Activated T-cell treated with anti-CD3 and anti-CD28 coated beads, Interleukin-2, amount 50 U/mL, for 24 hours (primary cell): ENCODE data around the gene TRAIP.

Source experiments
- DNase-seq: peaks from one replicate; pipeline ENCODE4 v3.0.0-alpha.2; 2020
- H3K27ac Mint-ChIP-seq: 2 replicates; pipeline ENCODE4 v1.8.0; 2020; ENCODE audit warnings: mild to moderate bottlenecking, mixed read lengths
- H3K27me3 Mint-ChIP-seq: 2 replicates; pipeline ENCODE4 v1.8.0; 2020; ENCODE audit warnings: mixed read lengths
- H3K36me3 Mint-ChIP-seq: 2 replicates; pipeline ENCODE4 v1.8.0; 2020; ENCODE audit warnings: low read depth, mixed read lengths
- H3K4me1 Mint-ChIP-seq: 2 replicates; pipeline ENCODE4 v1.8.0; 2020; ENCODE audit warnings: low read depth, mixed read lengths
- H3K4me3 Mint-ChIP-seq: 2 replicates; pipeline ENCODE4 v1.8.0; 2020; ENCODE audit warnings: mild to moderate bottlenecking, moderate library complexity, mixed read lengths
- H3K9me3 Mint-ChIP-seq: 2 replicates; pipeline ENCODE4 v1.8.0; 2020; ENCODE audit warnings: mixed read lengths

The TRAIP gene

DNA sequence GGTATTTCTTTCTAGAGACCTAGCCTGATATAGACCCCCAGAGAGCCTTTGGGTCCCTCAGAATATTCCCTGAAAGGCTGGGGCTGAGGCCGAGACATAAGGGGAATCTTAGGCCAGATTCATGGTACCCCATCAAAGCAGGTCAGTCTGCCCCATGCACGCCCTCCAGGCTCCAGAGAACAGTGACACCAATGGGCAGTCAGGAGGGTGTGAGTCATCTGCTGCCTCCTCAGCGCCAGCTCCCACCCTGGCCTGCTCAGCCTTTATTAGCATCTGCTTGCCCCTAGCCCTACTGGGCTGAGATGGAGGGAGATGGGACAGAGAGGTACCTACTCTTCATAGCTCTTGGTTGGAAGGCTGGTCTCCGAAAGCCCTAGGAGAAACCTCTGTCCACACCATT is 27.6 kb upstream of the TRAIP start:
- Mint-ChIP-seq H3K36me3 (no peaks in the 10 kb centered on the region), H3K9me3 (no peaks in the 10 kb centered on the region), H3K27ac (no peak overlapping the region), H3K4me3 (no peak overlapping the region), H3K27me3 (no peaks in the 10 kb centered on the region), H3K4me1 (no peaks in the 10 kb centered on the region)
- DNase-seq: no peak

DNA sequence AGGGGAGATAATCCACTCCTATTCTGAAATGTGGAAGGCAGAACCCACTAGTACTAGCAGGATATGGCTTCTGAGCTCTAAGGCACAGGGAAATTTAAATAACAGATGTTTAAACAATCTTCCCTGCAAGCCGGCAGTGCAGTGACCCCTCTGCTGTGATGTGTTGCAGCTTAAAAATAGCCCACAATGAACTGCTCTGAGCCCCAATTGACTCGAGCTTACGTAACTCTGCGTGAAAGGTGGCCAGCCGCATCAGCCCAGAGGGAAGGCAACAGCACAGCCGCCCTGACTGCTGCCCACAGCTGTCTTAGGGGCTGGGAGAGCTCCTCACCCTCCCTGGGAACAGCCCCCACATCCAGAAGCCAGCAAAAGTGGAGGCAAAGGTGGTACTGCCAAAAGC is 25.8 kb upstream of the TRAIP start:
- no peak for DNase-seq
- Mint-ChIP-seq H3K36me3 (no peaks in the 10 kb centered on the region), H3K27me3 (no peaks in the 10 kb centered on the region), H3K27ac (no peak overlapping the region), H3K4me3 (no peak overlapping the region), H3K4me1 (no peaks in the 10 kb centered on the region), H3K9me3 (no peaks in the 10 kb centered on the region)

DNA sequence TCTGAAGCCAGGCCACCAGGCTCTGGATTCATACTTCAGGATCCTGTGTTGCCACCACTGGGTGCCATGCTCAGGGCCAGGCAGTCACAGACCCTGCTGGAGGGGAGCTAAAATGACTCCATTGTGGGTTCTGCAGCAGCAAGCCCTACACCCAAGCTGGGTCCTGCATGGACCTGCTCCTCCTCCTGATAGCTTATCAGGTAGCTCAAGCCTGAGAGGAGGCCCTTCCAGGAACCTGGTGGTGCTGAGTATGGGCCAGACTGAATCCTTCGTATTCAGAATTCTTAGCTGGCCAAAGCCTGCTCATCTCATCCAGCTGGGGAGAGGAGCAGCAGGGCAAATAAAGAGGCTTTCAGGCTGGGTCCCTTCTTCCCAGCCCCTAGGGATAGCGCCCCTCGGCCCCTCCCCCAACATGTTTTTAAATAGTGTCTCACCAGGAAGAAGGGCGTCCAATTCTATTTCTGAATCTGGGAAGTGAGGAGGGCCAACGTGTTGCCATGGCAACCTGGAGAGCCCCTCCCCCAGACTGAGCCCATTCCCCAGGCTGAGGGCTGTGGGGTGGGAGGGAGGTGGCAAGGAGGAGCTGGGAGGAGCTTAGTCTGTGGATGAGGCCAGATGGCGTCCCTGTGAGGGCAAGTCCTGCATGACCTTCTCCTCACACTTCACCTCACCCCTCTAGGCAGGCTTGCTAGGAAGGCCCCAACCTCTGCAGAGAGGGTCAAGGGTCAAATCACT is 24.4 kb upstream of the TRAIP start:
- Mint-ChIP-seq H3K9me3 (no peaks in the 10 kb centered on the region), H3K27ac (no peak overlapping the region), H3K36me3 (no peaks in the 10 kb centered on the region), H3K4me3 (no peak overlapping the region), H3K4me1 (no peaks in the 10 kb centered on the region), H3K27me3 (no peaks in the 10 kb centered on the region)
- no peak for DNase-seq

DNA sequence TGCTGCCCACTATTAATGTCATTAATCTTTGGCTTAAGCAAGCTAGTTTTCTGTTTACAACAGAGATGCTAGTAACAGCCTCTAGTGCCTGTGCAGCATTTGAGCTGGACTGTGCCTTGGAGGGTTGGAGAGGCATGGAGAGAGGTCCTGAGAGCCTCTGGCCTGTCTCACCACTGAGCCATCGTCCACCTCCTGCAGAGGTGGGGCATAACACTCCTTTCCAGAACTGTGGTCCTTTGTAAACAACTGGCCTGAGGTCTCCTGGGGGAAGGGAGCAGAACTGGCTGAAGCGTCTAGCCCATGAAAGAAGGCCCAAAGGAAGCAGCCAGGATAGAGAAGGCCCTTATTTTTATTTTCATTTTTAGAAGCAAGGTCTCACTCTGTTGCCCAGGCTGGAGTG is 23.4 kb upstream of the TRAIP start:
- H3K27me3 Mint-ChIP-seq: no peaks in the 10 kb centered on the region
- H3K36me3 Mint-ChIP-seq: no peaks in the 10 kb centered on the region
- no peaks in the 10 kb centered on the region for H3K9me3 Mint-ChIP-seq
- H3K4me1 Mint-ChIP-seq: no peaks in the 10 kb centered on the region
- no peak for DNase-seq
- no peak overlapping the region for H3K4me3 Mint-ChIP-seq
- no peak overlapping the region for H3K27ac Mint-ChIP-seq

DNA sequence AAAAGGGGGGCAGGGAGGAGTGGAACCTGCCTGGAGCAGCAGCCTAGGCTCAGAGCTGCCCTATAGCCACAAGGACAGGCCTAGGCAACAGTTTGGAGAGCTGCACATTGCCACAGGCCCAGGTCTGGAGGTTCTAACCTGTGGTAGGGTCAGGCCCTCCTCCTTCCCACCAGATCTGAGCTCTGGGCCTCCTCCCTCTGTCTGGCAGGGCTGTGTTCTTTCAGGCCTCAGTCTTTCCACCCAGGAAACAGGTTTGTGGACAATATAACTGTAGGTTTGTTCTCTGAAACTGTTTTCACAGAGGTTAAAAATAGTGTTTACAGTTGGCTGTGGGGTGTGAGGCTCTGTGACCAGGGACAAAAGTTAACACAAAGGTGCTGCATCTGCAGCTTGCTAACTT is 22.3 kb upstream of the TRAIP start:
- H3K9me3 Mint-ChIP-seq: no peaks in the 10 kb centered on the region
- no peaks in the 10 kb centered on the region for H3K36me3 Mint-ChIP-seq
- H3K4me3 Mint-ChIP-seq: no peak overlapping the region
- H3K4me1 Mint-ChIP-seq: no peaks in the 10 kb centered on the region
- DNase-seq: no peak
- no peaks in the 10 kb centered on the region for H3K27me3 Mint-ChIP-seq
- no peak overlapping the region for H3K27ac Mint-ChIP-seq

DNA sequence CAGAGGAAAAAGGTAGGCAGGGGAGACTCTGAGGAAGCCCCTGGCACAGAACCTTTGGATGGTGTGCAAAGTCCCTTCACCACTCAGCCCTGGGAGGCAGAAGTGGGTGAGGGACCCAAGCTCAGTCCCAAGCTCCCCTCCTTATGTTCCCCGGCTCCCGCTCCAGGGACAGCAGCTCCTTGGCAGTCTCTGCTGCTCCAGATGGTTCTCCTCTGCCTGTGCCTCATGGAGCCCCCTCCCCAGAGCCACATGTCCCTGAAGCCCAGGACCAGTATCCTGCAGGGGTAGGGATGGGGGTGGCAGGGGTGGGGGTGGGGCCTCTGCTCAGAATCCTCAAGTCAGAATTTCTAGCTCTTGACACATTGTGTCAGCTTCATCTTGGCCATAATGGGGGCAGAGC is 21.4 kb upstream of the TRAIP start:
- no peaks in the 10 kb centered on the region for H3K9me3 Mint-ChIP-seq
- H3K27me3 Mint-ChIP-seq: no peaks in the 10 kb centered on the region
- peaks cover 4% of the 10 kb centered on the region for H3K4me1 Mint-ChIP-seq
- no peak overlapping the region for H3K27ac Mint-ChIP-seq
- H3K4me3 Mint-ChIP-seq: no peak overlapping the region
- DNase-seq: no peak
- H3K36me3 Mint-ChIP-seq: no peaks in the 10 kb centered on the region

DNA sequence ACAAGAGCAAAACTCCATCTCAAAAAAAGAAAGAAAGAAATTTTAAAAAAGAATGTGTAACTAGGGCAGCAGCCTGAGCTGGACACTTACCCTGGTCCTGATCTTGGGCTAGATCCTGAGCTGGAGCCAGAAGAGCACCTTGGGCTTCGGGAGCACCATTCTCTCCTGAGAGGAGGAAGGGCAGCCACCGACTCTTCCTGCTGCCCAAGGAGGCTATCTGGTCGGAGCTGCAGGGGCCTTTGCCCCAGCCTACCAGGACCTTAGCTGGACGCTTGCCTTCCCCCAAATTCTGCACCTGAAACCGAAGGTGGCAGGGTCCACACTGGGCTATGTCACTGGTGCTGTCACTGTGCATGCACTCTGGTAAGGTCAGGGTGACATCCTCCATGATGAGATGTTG is 20.2 kb upstream of the TRAIP start:
- Mint-ChIP-seq H3K4me1 (peaks cover 5% of the 10 kb centered on the region), H3K27me3 (peaks cover 1% of the 10 kb centered on the region), H3K9me3 (no peaks in the 10 kb centered on the region), H3K27ac (no peak overlapping the region), H3K36me3 (no peaks in the 10 kb centered on the region), H3K4me3 (no peak overlapping the region)
- DNase-seq: no peak

DNA sequence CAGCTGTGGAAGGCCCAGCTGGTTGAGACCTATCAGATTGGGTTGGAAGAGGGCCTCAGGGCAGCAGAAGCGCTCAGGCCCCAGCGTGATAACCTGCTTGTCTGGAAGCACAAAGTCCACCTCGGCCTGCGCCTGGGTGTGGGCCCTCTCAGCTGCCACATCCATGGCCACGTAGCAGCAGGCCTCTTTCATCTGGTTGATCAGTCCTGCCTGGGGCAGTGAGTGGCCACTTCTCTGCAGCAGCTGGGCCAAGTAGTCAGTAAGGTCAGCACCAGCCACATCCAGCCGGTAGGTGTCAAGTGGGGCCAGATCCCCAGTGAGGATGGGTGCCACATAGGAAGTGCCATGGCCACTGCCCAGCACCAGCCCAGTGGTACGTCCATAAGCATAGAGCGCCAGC is 17.3 kb upstream of the TRAIP start:
- Mint-ChIP-seq H3K4me1 (peaks cover 5% of the 10 kb centered on the region), H3K27ac (no peak overlapping the region), H3K27me3 (peaks cover 19% of the 10 kb centered on the region), H3K9me3 (no peaks in the 10 kb centered on the region), H3K4me3 (no peak overlapping the region), H3K36me3 (no peaks in the 10 kb centered on the region)
- no peak for DNase-seq

DNA sequence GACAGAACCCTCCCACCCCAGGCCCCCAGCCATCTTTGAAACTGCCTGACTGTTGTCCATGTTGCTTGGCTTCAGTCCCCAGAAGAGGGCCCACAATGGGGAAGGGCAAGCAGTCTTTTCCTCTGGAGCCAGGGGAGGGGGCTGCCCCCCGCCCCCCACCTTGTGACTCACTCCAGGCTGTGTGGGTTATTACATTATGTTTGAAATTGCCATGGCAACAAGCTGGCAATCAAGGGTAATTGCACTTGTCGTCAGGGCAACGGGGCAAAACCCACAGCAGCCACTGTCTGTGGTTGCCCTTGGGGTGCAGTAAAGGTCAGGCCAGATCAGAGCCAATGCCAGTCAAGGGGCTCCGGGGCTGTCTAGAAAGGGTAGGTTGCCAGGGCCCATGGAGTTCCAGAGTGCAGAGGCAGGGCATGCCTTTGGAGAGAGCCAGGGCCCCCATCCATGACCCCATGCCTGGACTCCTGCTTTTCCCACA is 16.5 kb upstream of the TRAIP start:
- no peak for DNase-seq
- Mint-ChIP-seq H3K9me3 (no peaks in the 10 kb centered on the region), H3K4me3 (no peak overlapping the region), H3K36me3 (no peaks in the 10 kb centered on the region), H3K27me3 (peaks cover 27% of the 10 kb centered on the region), H3K27ac (no peak overlapping the region), H3K4me1 (peaks cover 5% of the 10 kb centered on the region)

DNA sequence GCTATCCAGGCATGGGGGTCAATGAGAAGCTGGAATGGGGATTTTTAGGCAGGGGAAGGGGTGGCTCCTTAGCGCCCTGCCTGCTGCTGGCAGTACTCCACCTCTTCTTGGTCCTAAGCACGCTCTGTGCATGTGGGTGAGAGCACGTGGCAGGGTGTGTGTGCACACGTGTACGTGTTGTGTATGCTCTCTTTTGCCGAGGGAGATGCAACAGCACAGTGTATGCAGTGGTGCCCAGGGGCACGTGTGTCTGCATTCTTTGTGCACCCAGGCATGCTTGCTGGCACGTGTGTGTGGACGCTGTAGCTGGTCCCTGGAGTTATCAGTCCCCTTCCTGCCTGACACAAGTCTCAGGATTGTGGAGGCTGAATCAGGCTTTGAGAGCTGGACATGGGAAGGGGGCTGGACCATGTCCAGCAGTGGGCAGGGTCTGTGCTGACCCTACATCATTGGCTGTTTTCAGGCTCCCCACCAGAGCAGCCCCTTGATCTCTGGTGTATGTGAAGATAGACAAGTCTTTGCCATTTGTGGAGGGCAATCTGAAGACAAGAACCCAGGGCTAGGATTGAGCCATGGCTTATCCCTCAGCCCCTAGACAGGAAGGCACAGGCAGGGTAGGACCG is 15.3 kb upstream of the TRAIP start:
- Mint-ChIP-seq H3K4me1 (peaks cover 5% of the 10 kb centered on the region), H3K4me3 (no peak overlapping the region), H3K36me3 (no peaks in the 10 kb centered on the region), H3K9me3 (no peaks in the 10 kb centered on the region), H3K27me3 (peaks cover 37% of the 10 kb centered on the region), H3K27ac (no peak overlapping the region)
- DNase-seq: no peak

DNA sequence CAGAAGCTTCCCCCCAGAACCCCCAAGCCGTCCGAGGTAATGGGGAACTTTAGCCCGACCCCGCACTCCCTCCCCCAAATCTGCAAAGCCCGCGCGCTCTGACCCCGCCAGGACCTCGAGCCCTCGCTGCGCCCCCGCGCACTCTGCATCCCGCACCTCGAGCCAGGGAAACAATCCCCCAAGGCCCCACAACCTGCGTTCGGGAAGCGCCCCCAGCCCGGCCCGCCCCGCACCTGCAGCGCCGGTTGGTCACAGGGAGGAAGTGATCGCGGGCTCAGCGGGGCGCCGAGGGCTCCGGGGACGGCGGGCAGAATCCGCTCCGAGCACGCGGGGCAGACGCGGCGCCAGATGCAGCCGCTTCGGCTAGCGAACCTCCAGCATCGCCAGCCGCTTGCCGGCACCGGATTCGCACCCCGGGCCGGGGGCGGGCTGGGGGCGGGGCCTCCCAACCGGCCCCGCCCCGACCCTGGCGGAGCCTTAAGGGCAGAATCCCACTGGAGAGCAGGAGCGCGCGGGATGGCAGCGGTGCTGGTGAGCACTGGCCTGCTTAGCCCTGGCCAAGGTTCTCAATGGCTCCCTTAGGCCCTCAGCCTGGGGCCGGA is 13.3 kb upstream of the TRAIP start, which contains the start of gene CAMKV:
CAMKV (minus strand) TSS at position 382 of the 602 bp plus-strand sequence. CDS start 7,518 bp downstream, outside the sequence.
- Mint-ChIP-seq H3K9me3 (no peaks in the 10 kb centered on the region), H3K4me1 (peaks cover 5% of the 10 kb centered on the region), H3K27me3 (peaks cover 54% of the 10 kb centered on the region), H3K36me3 (no peaks in the 10 kb centered on the region), H3K27ac (no peak within 1 kb of the TSS), H3K4me3 (peak within 1 kb of the TSS; percentile 59)
- peak; percentile 59 for DNase-seq

DNA sequence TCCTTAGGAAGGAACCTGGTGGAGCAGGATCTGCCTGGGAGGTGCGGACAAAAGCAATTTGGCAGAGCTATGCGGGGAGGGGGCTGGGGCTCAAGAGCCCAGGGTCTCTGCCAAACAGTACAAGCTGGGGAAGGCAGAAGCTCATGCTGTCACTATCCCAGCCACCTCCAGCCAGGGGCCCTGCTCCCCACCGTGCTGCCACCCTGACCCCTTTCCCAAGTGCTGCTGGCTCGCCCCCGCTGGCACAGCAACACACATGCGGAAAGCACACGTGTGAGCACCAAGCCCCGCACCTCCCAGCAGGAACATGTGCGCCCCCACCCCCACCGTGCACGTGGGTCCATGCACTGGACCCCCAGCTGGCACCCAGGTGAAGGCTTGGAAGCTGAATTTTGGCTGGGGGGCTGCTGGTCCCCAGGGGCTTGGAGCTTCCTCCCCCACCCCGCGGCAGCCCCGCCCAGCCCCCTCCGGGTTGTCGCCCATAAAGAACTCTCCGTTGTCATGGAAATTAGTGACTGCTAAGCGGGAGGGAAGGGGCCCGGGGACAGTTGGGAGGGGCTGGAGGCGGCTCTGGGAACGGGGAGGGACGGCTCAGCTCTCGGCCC is 12.6 kb upstream of the TRAIP start:
- Mint-ChIP-seq H3K9me3 (no peaks in the 10 kb centered on the region), H3K27ac (no peak overlapping the region), H3K36me3 (no peaks in the 10 kb centered on the region), H3K4me1 (peaks cover 5% of the 10 kb centered on the region), H3K27me3 (peaks cover 58% of the 10 kb centered on the region), H3K4me3 (peak overlapping the region; percentile 59)
- no peak for DNase-seq

DNA sequence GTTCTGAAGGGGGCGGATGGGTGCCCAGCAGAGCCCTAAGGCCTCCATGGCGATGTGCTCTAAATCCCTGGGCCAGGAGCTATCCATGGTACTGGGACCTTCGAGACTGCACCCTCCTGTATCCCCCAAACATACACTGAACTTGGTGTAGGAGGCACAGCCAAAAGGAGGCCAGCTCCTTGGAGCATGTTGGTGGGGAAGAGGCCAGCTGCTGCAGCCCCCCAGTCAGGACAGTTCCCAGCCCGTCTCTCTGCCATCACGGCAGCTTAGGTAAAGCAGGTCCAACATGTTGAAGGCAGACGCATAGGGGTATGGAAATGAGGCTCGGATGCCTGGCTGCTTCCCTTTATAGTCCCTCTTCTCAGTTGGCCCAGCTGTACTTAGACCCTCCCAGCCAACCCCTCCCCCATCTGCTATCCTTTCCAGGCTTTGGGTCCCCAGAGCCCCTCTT is 11.5 kb upstream of the TRAIP start:
- Mint-ChIP-seq H3K36me3 (no peaks in the 10 kb centered on the region), H3K4me3 (no peak overlapping the region), H3K9me3 (no peaks in the 10 kb centered on the region), H3K4me1 (peaks cover 3% of the 10 kb centered on the region), H3K27me3 (peaks cover 63% of the 10 kb centered on the region), H3K27ac (no peak overlapping the region)
- no peak for DNase-seq

DNA sequence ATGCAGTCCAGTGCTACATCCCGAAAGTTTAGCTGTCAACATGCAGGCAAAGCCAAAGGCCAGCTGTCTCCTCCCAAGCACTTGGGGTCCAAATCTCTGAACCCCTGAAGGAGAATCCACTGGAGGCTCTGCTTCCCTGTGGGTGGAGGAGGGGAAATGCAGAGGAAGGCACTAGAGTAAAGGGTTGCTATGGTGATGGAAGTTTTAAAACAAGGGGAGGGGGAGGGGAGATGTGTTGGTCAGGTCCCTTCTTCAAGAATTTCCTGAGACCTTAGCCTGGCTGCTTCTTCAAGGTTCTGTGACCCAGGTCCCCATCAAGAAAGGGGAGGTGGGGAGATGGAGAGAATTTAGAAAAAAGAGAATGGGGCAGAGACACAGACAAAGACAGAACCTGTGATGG is 11.0 kb upstream of the TRAIP start:
- no peaks in the 10 kb centered on the region for H3K36me3 Mint-ChIP-seq
- H3K9me3 Mint-ChIP-seq: no peaks in the 10 kb centered on the region
- H3K4me1 Mint-ChIP-seq: peaks cover 1% of the 10 kb centered on the region
- no peak for DNase-seq
- no peak overlapping the region for H3K4me3 Mint-ChIP-seq
- no peak overlapping the region for H3K27ac Mint-ChIP-seq
- peaks cover 63% of the 10 kb centered on the region for H3K27me3 Mint-ChIP-seq
